A549 (cell line): ENCODE data around the gene THADA. TPM values are rescaled to one million over a fixed set of nuclear protein-coding genes. Genes with fewer than 3 reads are reported as not detected.

Source experiments
- ATAC-seq, 2 experiments: fragments of 200-7000 bp in 1 of 2; fragments of >200 bp in 1 of 2; cut with Nextera tagmentation in 1 of 2; cut with Tn5 transposase in 1 of 2; 3 replicates each; pipeline versions ENCODE4 v1.8.0 to v1.9.1; 2018 to 2020; ENCODE audit warnings: mild to moderate bottlenecking in 1 of 2, moderate library complexity in 1 of 2
- CTCF ChIA-PET: fragments of 300-600 bp; sonication (Branson Sonifier 250); formaldehyde crosslinking; extraction: SDS; loops from one replicate; lab custom pipeline; 2021; ENCODE audit warnings: antibody characterized with exemption, inconsistent platforms; lab: Yijun Ruan, JAX
- POLR2A ChIA-PET: fragments of 350-600 bp; formaldehyde crosslinking; extraction: SDS; loops from one replicate; lab custom pipeline; 2021; ENCODE audit warnings: antibody characterized with exemption, inconsistent platforms; lab: Yijun Ruan, JAX
- DNase-seq, 2 experiments: peaks; one replicate each; pipeline versions ENCODE4 v3.0.0 to v3.0.0-alpha.2; 2011 to 2016; ENCODE audit warnings: low read depth in 1 of 2, low spot score in 1 of 2
- FAIRE-seq: peaks from 2 replicates; lab custom pipeline; 2011; peaks lifted over from hg19 to GRCh38; lab: Jason Lieb, UNC
- H3K27ac ChIP-seq, 2 experiments: fragments of >200 bp; sonication (Bioruptor Twin); formaldehyde crosslinking; 3 replicates each; pipeline ENCODE4 v1.5.1; 2016 to 2017
- H3K4me1 ChIP-seq: fragments of >200 bp; sonication (Bioruptor Twin); formaldehyde crosslinking; 3 replicates; pipeline ENCODE4 v1.6.1; 2016
- H3K4me2 ChIP-seq: fragments of >200 bp; sonication (Bioruptor Twin); formaldehyde crosslinking; 3 replicates; pipeline ENCODE4 v1.6.1; 2016
- H3K4me3 ChIP-seq: fragments of >200 bp; sonication (Bioruptor Twin); formaldehyde crosslinking; 3 replicates; pipeline ENCODE4 v1.5.1; 2016
- H3K9me3 ChIP-seq: fragments of >200 bp; sonication (Bioruptor Twin); formaldehyde crosslinking; 3 replicates; pipeline ENCODE4 v1.6.1; 2016
- BHLHE40 ChIP-seq: IDR thresholded peaks from 2 replicates; pipeline ENCODE4 v1.6.1; 2012; ENCODE audit warnings: low read depth, low read length, inconsistent platforms
- CBX2 ChIP-seq: fragments of 200-600 bp; sonication (generic); IDR thresholded peaks from 2 replicates; pipeline ENCODE4 v1.6.1; 2016; ENCODE audit warnings: low read depth, mild to moderate bottlenecking, borderline replicate concordance
- CBX8 ChIP-seq: fragments of 200-600 bp; sonication (generic); IDR thresholded peaks from 2 replicates; pipeline ENCODE4 v1.6.1; 2016
- ESRRA ChIP-seq: fragments of 150-350 bp; IDR thresholded peaks from 2 replicates; pipeline ENCODE4 v1.6.1; 2014; ENCODE audit warnings: mild to moderate bottlenecking, low read length, borderline replicate concordance
- FOSB ChIP-seq: fragments of 250-450 bp; sonication (Bioruptor Pico); IDR thresholded peaks from 2 replicates; pipeline ENCODE4 v1.5.0; 2020; ENCODE audit warnings: mild to moderate bottlenecking, moderate library complexity
- FOSL2 ChIP-seq, 2 experiments: fragments of 450-650 bp in 1 of 2; fragments of >200 bp in 1 of 2; sonication (Bioruptor Twin) in 1 of 2; formaldehyde crosslinking; IDR thresholded peaks; 2 replicates each; pipeline versions ENCODE4 v1.5.0 to v1.6.1; 2016 to 2020; ENCODE audit warnings: mild to moderate bottlenecking in 1 of 2, moderate library complexity in 1 of 2
- FOXS1 ChIP-seq: fragments of 250-450 bp; sonication (Bioruptor Pico); IDR thresholded peaks from 2 replicates; pipeline ENCODE4 v1.5.0; 2020; ENCODE audit warnings: mild to moderate bottlenecking, moderate library complexity
- GATA3 ChIP-seq: IDR thresholded peaks from 2 replicates; pipeline ENCODE4 v1.6.1; 2012; ENCODE audit warnings: borderline replicate concordance
- HOXA7 ChIP-seq: fragments of 250-450 bp; sonication (Bioruptor Pico); IDR thresholded peaks from 2 replicates; pipeline ENCODE4 v1.5.0; 2020; ENCODE audit warnings: mild to moderate bottlenecking, moderate library complexity
- JUN ChIP-seq, 2 experiments: fragments of >200 bp; sonication (Bioruptor Twin); formaldehyde crosslinking; IDR thresholded peaks; 2 replicates in 1 of 2; 3 replicates in 1 of 2; pipeline ENCODE4 v1.6.1; 2016 to 2017
- KDM1A ChIP-seq: fragments of 200-600 bp; sonication (generic); IDR thresholded peaks from 2 replicates; pipeline ENCODE4 v1.6.1; 2016; ENCODE audit warnings: low read depth, mild to moderate bottlenecking
- KDM5A ChIP-seq: fragments of 200-600 bp; sonication (generic); IDR thresholded peaks from 2 replicates; pipeline ENCODE4 v1.6.1; 2016; ENCODE audit warnings: antibody characterized with exemption, mild to moderate bottlenecking
- MAZ ChIP-seq: fragments of 150-350 bp; IDR thresholded peaks from 2 replicates; pipeline ENCODE4 v1.6.1; 2014; ENCODE audit warnings: antibody characterized with exemption, low read depth, low read length, borderline replicate concordance
- RAD21 ChIP-seq, 2 experiments: fragments of >200 bp in 1 of 2; sonication (Bioruptor Twin) in 1 of 2; formaldehyde crosslinking in 1 of 2; IDR thresholded peaks in 1 of 2; conservative IDR thresholded peaks in 1 of 2; 2 replicates in 1 of 2; 3 replicates in 1 of 2; pipeline ENCODE4 v1.6.1; 2012 to 2018; ENCODE audit warnings: inconsistent platforms in 1 of 2
- RARB ChIP-seq: fragments of 250-450 bp; sonication (Bioruptor Pico); IDR thresholded peaks from 2 replicates; pipeline ENCODE4 v1.8.0; 2021; ENCODE audit warnings: mild to moderate bottlenecking, moderate library complexity
- RFX5 ChIP-seq: fragments of 450-650 bp; IDR thresholded peaks from 2 replicates; pipeline ENCODE4 v1.7.1; 2014; ENCODE audit warnings: antibody characterized with exemption, mild to moderate bottlenecking, moderate library complexity
- SMC3 ChIP-seq: fragments of >200 bp; sonication (Bioruptor Twin); formaldehyde crosslinking; IDR thresholded peaks from 3 replicates; pipeline ENCODE4 v1.6.1; 2018; ENCODE audit warnings: inconsistent platforms
- SREBF2 ChIP-seq: fragments of 450-650 bp; IDR thresholded peaks from 2 replicates; pipeline ENCODE4 v1.6.1; 2014; ENCODE audit warnings: mild to moderate bottlenecking, moderate library complexity
- ZFP36 ChIP-seq: fragments of 450-650 bp; IDR thresholded peaks from 2 replicates; pipeline ENCODE4 v1.6.1; 2014; ENCODE audit warnings: borderline replicate concordance; ENCODE audit not compliant: partially characterized antibody
- WGBS: methylation state at CpG from one replicate; pipeline ENCODE4 v1.1.6; 2017; ENCODE audit errors: missing lambda C conversion rate; 5-methylcytosine and 5-hydroxymethylcytosine counted together
- polyA plus RNA-seq, 4 experiments: library from polyadenylated mRNA; depleted of rRNA in 3 of 4; stranded (reverse); fragments of >200 nt; fragmentation: RNase III in 1 of 4; extraction: RNeasy Plus Mini Kit Qiagen cat#74134 plus additional on column Dnase treatment in 1 of 4; gene quantifications; 2 replicates in 3 of 4; 3 replicates in 1 of 4; pipeline ENCODE4 v1.2.3, GENCODE V29; 2011 to 2017
- TF ChIP-seq, protein P1 (sequence below): fragments of >200 bp; sonication (Bioruptor Twin); formaldehyde crosslinking; IDR thresholded peaks from 3 replicates; pipeline ENCODE4 v1.6.1; 2016
- TF ChIP-seq, protein P2 (sequence below): IDR thresholded peaks from 2 replicates; pipeline ENCODE4 v1.6.1; 2012
- TF ChIP-seq, protein P3 (sequence below): fragments of >200 bp; sonication (Bioruptor Twin); formaldehyde crosslinking; IDR thresholded peaks from 3 replicates; pipeline ENCODE4 v1.5.1; 2016
- TF ChIP-seq, protein P4 (sequence below): fragments of 150-350 bp; IDR thresholded peaks from 2 replicates; pipeline ENCODE4 v1.6.1; 2014; ENCODE audit warnings: low read depth, mild to moderate bottlenecking, low read length
- TF ChIP-seq, protein P5 (sequence below): fragments of 250-450 bp; sonication (Bioruptor Pico); IDR thresholded peaks from 2 replicates; pipeline ENCODE4 v1.5.0; 2020; ENCODE audit warnings: low read depth, mild to moderate bottlenecking, moderate library complexity

The THADA gene
- polyA plus RNA-seq, 2 of the 4 experiments (the other 2 are of a cell fraction) = 21.8 to 37.9 TPM

DNA sequence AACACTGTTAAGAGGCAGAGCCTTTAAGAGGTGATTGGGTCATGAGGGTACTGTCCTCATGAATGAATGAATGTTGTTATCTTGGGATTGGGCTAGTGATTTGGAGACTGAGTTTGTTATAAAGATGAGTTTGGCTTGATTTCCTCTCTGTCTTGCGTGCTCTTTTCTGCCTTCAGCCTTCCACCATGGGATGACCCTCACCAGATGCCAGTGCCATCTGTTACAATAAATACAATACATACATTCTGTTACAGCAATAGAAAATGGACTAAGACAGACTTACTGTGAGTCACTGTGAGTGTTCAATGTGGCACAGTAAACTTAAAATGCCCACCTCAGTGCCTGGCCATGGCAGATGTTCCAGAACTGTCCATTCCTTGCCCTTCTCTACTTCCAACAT, 274.4 kb downstream of the THADA start:
- Histone ChIP-seq H3K4me3 (no peak overlapping the region), H3K9me3 (no peaks in the 10 kb centered on the region), H3K4me2 (no peak overlapping the region), H3K4me1 (peaks cover 21% of the 10 kb centered on the region), H3K27ac (no peak overlapping the region)
- ChIA-PET CTCF (interaction anchor here (0.6 to 1.3 kb wide), 3 partner anchors 22 to 163 kb away, joined by 3 to 4 read pairs (median 3); no protein-coding TSS in a partner anchor), POLR2A (no interaction called here)
- FAIRE-seq (no peak), DNase-seq (no peak)
- WGBS = 100% methylated on average over 1 of the region's 1 CpG
- TF ChIP-seq FOSL2 (IDR thresholded peaks at IDR 0.05) = no peak
- TF ChIP-seq FOSL2 (CRISPR knock-in tag; IDR thresholded peaks at IDR 0.05) = no peak
- TF ChIP-seq, protein P1, sequence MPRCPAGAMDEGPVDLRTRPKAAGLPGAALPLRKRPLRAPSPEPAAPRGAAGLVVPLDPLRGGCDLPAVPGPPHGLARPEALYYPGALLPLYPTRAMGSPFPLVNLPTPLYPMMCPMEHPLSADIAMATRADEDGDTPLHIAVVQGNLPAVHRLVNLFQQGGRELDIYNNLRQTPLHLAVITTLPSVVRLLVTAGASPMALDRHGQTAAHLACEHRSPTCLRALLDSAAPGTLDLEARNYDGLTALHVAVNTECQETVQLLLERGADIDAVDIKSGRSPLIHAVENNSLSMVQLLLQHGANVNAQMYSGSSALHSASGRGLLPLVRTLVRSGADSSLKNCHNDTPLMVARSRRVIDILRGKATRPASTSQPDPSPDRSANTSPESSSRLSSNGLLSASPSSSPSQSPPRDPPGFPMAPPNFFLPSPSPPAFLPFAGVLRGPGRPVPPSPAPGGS = no peak
- TF ChIP-seq, all 56 proteins: peak for 0
- ATAC-seq = no peak

DNA sequence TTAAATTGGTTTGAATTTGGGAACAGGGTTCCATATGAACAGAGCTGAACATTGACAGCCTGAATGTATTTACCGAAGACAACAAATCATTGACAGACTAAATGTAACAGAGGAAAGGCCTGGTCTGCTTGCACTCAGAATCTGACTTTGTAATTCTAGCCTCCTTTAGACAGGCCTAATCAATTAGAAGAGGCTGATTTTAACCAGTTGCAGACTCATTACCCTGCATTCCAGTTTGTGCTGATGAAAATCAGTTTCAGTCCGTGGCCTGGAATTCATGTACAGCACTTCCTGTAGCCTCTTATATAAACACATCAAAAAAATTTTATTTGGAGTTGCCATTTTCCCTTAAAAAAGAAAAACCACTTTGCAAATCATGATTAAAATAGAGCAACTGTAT, 276.3 kb downstream of the THADA start:
- peaks cover 22% of the 10 kb centered on the region for H3K4me1 ChIP-seq
- no peak for ATAC-seq
- ChIA-PET POLR2A (no interaction called here), CTCF (interaction anchor here (1.0 to 1.9 kb wide), 4 partner anchors 9 to 90 kb away, joined by 3 to 6 read pairs (median 4); no protein-coding TSS in a partner anchor)
- WGBS = 94% methylated on average over 2 of the region's 2 CpGs
- no peak overlapping the region for H3K27ac ChIP-seq
- no peaks in the 10 kb centered on the region for H3K9me3 ChIP-seq
- no peak for TF ChIP-seq FOXS1 (CRISPR knock-in tag)
- TF ChIP-seq FOSL2 (IDR thresholded peaks at IDR 0.05) = no peak
- no peak for TF ChIP-seq FOSL2 (CRISPR knock-in tag; IDR thresholded peaks at IDR 0.05)
- TF ChIP-seq, protein P1 = no peak
- TF ChIP-seq, protein P2, sequence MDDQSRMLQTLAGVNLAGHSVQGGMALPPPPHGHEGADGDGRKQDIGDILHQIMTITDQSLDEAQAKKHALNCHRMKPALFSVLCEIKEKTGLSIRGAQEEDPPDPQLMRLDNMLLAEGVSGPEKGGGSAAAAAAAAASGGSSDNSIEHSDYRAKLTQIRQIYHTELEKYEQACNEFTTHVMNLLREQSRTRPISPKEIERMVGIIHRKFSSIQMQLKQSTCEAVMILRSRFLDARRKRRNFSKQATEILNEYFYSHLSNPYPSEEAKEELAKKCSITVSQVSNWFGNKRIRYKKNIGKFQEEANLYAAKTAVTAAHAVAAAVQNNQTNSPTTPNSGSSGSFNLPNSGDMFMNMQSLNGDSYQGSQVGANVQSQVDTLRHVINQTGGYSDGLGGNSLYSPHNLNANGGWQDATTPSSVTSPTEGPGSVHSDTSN = no peak
- no peak for TF ChIP-seq HOXA7
- no peak for TF ChIP-seq SMC3
- TF ChIP-seq FOSB (CRISPR knock-in tag) = no peak
- TF ChIP-seq, protein P3, sequence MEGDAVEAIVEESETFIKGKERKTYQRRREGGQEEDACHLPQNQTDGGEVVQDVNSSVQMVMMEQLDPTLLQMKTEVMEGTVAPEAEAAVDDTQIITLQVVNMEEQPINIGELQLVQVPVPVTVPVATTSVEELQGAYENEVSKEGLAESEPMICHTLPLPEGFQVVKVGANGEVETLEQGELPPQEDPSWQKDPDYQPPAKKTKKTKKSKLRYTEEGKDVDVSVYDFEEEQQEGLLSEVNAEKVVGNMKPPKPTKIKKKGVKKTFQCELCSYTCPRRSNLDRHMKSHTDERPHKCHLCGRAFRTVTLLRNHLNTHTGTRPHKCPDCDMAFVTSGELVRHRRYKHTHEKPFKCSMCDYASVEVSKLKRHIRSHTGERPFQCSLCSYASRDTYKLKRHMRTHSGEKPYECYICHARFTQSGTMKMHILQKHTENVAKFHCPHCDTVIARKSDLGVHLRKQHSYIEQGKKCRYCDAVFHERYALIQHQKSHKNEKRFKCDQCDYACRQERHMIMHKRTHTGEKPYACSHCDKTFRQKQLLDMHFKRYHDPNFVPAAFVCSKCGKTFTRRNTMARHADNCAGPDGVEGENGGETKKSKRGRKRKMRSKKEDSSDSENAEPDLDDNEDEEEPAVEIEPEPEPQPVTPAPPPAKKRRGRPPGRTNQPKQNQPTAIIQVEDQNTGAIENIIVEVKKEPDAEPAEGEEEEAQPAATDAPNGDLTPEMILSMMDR = no peak
- TF ChIP-seq RFX5 = no peak
- no peak for TF ChIP-seq CBX2
- no peak for TF ChIP-seq RARB (CRISPR knock-in tag)
- TF ChIP-seq SREBF2 = no peak
- TF ChIP-seq KDM5A = no peak
- no peak for TF ChIP-seq KDM1A
- no peak for TF ChIP-seq BHLHE40
- no peak for TF ChIP-seq RAD21 (conservative IDR thresholded peaks at IDR 0.05 in 1 of 2, IDR thresholded peaks at IDR 0.05 in 1 of 2)
- no peak for TF ChIP-seq GATA3
- TF ChIP-seq JUN (IDR thresholded peaks at IDR 0.05) = no peak
- no peak for TF ChIP-seq CBX8
- FAIRE-seq = no peak
- no peak for DNase-seq
- no peak overlapping the region for H3K4me2 ChIP-seq
- no peak overlapping the region for H3K4me3 ChIP-seq

DNA sequence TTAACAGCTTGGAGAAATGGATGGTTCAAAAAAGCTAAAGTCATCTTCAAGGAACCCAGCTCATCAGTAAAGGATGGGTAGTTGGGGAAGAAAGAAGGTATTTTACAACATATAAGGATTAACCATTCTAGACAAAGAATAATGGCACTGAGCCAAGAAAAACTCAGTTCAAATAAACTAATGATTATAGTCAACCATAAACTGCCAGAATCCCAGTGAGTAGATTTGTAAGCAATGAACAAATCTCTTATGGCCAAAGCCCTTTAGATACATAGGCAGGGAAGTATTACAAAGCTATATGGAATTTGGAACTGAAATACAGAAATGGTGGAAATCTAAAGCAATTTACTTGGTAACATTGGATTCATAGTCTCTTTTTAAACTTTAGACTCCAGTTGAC, 277.0 kb downstream of the THADA start:
- Histone ChIP-seq H3K4me1 (peaks cover 28% of the 10 kb centered on the region), H3K4me3 (no peak overlapping the region), H3K4me2 (peak overlapping the region; percentile 43; the same call in 2 of the 3 replicates), H3K9me3 (no peaks in the 10 kb centered on the region), H3K27ac (no peak overlapping the region)
- POLR2A ChIA-PET = no interaction called here
- CTCF ChIA-PET = interaction anchor here (0.9 to 1.9 kb wide), 6 partner anchors 10 to 89 kb away, joined by 3 to 6 read pairs (median 3); no protein-coding TSS in a partner anchor
- no peak for DNase-seq
- ATAC-seq = no peak
- no peak for FAIRE-seq
- TF ChIP-seq FOSL2 (IDR thresholded peaks at IDR 0.05) = no peak
- no peak for TF ChIP-seq FOSL2 (CRISPR knock-in tag; IDR thresholded peaks at IDR 0.05)
- TF ChIP-seq RFX5 = no peak
- TF ChIP-seq CBX2 = no peak
- TF ChIP-seq KDM5A = no peak
- TF ChIP-seq ESRRA = no peak
- TF ChIP-seq GATA3 = no peak
- no peak for TF ChIP-seq FOXS1 (CRISPR knock-in tag)
- TF ChIP-seq, protein P4, sequence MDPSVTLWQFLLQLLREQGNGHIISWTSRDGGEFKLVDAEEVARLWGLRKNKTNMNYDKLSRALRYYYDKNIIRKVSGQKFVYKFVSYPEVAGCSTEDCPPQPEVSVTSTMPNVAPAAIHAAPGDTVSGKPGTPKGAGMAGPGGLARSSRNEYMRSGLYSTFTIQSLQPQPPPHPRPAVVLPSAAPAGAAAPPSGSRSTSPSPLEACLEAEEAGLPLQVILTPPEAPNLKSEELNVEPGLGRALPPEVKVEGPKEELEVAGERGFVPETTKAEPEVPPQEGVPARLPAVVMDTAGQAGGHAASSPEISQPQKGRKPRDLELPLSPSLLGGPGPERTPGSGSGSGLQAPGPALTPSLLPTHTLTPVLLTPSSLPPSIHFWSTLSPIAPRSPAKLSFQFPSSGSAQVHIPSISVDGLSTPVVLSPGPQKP = no peak
- TF ChIP-seq ZFP36 = no peak
- TF ChIP-seq, protein P1 = no peak
- TF ChIP-seq, protein P5, sequence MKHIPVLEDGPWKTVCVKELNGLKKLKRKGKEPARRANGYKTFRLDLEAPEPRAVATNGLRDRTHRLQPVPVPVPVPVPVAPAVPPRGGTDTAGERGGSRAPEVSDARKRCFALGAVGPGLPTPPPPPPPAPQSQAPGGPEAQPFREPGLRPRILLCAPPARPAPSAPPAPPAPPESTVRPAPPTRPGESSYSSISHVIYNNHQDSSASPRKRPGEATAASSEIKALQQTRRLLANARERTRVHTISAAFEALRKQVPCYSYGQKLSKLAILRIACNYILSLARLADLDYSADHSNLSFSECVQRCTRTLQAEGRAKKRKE (CRISPR knock-in tag) = no peak
- no peak for TF ChIP-seq MAZ
